GM12878 (cell line): ENCODE results near the gene NPIPB12.
"Not testable (repeated sequence)": the region's sequence is repeated elsewhere in the genome, so short reads cannot be mapped to it uniquely, and the experiment has no call there.

ENCODE experiments used
- ATF2 ChIP-seq: IDR thresholded peaks from 2 replicates; pipeline ENCODE4 v1.6.1; 2012; ENCODE audit warnings: low read length, inconsistent platforms
- E2F4 ChIP-seq: IDR thresholded peaks from 2 replicates; pipeline ENCODE4 v1.6.1; 2012; ENCODE audit warnings: low read depth, low read length, improper control_type of control experiment
- EZH2 ChIP-seq: IDR thresholded peaks from 2 replicates; pipeline ENCODE4 v1.6.1; 2012; ENCODE audit warnings: low read depth, mild to moderate bottlenecking, control low read depth, inconsistent platforms, low read length, borderline replicate concordance; ENCODE audit not compliant: control insufficient read depth
- FOS ChIP-seq: IDR thresholded peaks from 3 replicates; pipeline ENCODE4 v1.6.1; 2011; ENCODE audit warnings: borderline replicate concordance; ENCODE audit not compliant: insufficient read length; ENCODE audit errors: extremely low read depth
- KDM1A ChIP-seq: fragments of 200-600 bp; sonication (generic); IDR thresholded peaks from 2 replicates; pipeline ENCODE4 v1.6.1; 2016; ENCODE audit warnings: borderline replicate concordance
- POLR2A ChIP-seq: IDR thresholded peaks from 2 replicates; pipeline ENCODE4 v1.6.1; 2011; ENCODE audit warnings: low read depth, mild to moderate bottlenecking, low read length
- RFX5 ChIP-seq: IDR thresholded peaks from 2 replicates; pipeline ENCODE4 v1.6.1; 2011; ENCODE audit warnings: low read depth, low read length, improper control_type of control experiment
- TAF1 ChIP-seq: IDR thresholded peaks from 2 replicates; pipeline ENCODE4 v1.6.1; 2011; ENCODE audit warnings: mild to moderate bottlenecking, low read depth, low read length, borderline replicate concordance
- TCF12 ChIP-seq: IDR thresholded peaks from 2 replicates; pipeline ENCODE4 v1.6.1; 2011; ENCODE audit warnings: low read depth, mild to moderate bottlenecking, low read length
- TCF7 ChIP-seq: IDR thresholded peaks from 2 replicates; pipeline ENCODE4 v1.6.1; 2014; ENCODE audit warnings: antibody characterized with exemption, borderline replicate concordance
- TF ChIP-seq, protein P1 (sequence below), 3 experiments: IDR thresholded peaks in 2 of 3; conservative IDR thresholded peaks in 1 of 3; 2 replicates each; pipeline ENCODE4 v1.5.1; 2011; ENCODE audit warnings: low read depth in 3 of 3, low read length in 3 of 3, mild to moderate bottlenecking in 3 of 3, control low read depth in 2 of 3, moderate library complexity in 2 of 3, inconsistent platforms in 1 of 3, mixed read lengths in 1 of 3; ENCODE audit not compliant: control insufficient read depth in 2 of 3, insufficient read depth in 1 of 3; ENCODE audit errors: extremely low read depth in 1 of 3
- TF ChIP-seq, protein P2 (sequence below): fragments of 450-650 bp; IDR thresholded peaks from 2 replicates; pipeline ENCODE4 v1.6.1; 2017; ENCODE audit warnings: antibody characterized with exemption, mild to moderate bottlenecking, moderate library complexity

DNA sequence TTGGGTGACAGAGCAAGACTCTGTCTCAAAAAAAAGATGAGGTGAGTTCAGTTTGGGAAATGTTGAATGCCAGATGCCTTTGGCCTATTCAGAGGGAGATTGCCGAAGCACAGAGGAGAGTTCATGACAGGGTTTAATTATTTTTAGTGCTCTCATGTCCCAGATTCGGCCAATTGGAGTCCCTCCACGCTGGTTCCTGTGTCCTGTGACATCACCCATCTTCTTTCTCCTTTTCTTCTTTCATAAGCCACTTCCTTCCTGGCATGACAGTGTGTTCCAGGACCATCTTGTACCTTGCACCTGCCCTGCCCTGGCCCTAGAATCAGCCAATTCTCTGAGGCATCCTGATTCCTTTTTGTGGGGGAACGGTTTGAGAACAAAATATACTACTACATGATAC is 34.1 kb downstream of the NPIPB12 start:
- TF ChIP-seq TAF1, ATF2, TCF7, EZH2, POLR2A, E2F4, TCF12, FOS, RFX5, KDM1A: not testable (repeated sequence)
- TF ChIP-seq, protein P1, sequence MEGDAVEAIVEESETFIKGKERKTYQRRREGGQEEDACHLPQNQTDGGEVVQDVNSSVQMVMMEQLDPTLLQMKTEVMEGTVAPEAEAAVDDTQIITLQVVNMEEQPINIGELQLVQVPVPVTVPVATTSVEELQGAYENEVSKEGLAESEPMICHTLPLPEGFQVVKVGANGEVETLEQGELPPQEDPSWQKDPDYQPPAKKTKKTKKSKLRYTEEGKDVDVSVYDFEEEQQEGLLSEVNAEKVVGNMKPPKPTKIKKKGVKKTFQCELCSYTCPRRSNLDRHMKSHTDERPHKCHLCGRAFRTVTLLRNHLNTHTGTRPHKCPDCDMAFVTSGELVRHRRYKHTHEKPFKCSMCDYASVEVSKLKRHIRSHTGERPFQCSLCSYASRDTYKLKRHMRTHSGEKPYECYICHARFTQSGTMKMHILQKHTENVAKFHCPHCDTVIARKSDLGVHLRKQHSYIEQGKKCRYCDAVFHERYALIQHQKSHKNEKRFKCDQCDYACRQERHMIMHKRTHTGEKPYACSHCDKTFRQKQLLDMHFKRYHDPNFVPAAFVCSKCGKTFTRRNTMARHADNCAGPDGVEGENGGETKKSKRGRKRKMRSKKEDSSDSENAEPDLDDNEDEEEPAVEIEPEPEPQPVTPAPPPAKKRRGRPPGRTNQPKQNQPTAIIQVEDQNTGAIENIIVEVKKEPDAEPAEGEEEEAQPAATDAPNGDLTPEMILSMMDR (IDR thresholded peaks at IDR 0.05 in 2 of 3, conservative IDR thresholded peaks at IDR 0.05 in 1 of 3; ENCODE audit: control insufficient read depth in 2 of 3, extremely low read depth in 1 of 3, insufficient read depth in 1 of 3, low read depth in 3 of 3, low read length in 3 of 3), result not testable (repeated sequence)
- TF ChIP-seq, protein P2, sequence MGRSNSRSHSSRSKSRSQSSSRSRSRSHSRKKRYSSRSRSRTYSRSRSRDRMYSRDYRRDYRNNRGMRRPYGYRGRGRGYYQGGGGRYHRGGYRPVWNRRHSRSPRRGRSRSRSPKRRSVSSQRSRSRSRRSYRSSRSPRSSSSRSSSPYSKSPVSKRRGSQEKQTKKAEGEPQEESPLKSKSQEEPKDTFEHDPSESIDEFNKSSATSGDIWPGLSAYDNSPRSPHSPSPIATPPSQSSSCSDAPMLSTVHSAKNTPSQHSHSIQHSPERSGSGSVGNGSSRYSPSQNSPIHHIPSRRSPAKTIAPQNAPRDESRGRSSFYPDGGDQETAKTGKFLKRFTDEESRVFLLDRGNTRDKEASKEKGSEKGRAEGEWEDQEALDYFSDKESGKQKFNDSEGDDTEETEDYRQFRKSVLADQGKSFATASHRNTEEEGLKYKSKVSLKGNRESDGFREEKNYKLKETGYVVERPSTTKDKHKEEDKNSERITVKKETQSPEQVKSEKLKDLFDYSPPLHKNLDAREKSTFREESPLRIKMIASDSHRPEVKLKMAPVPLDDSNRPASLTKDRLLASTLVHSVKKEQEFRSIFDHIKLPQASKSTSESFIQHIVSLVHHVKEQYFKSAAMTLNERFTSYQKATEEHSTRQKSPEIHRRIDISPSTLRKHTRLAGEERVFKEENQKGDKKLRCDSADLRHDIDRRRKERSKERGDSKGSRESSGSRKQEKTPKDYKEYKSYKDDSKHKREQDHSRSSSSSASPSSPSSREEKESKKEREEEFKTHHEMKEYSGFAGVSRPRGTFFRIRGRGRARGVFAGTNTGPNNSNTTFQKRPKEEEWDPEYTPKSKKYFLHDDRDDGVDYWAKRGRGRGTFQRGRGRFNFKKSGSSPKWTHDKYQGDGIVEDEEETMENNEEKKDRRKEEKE, result not testable (repeated sequence)
